Activated T-cell treated with anti-CD3 and anti-CD28 coated beads, Interleukin-2, amount 50 U/mL, for 1 hour (primary cell): ENCODE measurements around the gene DGCR6L.
A peak's percentile ranks its signal among the peaks of the same experiment; 100 is the strongest.
"Not testable (repeated sequence)": the region's sequence is repeated elsewhere in the genome, so short reads cannot be mapped to it uniquely, and the experiment has no call there.

ENCODE experiments used
- DNase-seq: peaks from one replicate; pipeline ENCODE4 v3.0.0-alpha.2; 2020

The DGCR6L gene

DNA sequence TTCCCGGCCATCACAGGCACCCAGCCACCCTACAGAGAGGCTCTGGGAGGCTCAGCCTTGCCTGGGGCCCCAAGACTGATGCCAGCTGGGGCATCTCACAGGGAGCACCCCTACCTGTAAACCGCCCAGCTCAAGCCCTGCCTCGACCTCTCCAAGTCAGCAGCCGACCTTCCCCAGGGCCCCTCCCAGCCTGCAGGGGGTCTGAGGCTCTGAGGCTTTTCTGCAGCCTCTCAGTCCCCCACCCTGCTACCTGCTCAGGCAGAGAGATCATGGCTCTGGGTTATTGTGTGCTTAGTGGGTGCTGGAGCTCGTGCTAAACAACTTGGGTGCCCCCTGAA, 28.6 kb downstream of the DGCR6L start:
- no peak for DNase-seq

DNA sequence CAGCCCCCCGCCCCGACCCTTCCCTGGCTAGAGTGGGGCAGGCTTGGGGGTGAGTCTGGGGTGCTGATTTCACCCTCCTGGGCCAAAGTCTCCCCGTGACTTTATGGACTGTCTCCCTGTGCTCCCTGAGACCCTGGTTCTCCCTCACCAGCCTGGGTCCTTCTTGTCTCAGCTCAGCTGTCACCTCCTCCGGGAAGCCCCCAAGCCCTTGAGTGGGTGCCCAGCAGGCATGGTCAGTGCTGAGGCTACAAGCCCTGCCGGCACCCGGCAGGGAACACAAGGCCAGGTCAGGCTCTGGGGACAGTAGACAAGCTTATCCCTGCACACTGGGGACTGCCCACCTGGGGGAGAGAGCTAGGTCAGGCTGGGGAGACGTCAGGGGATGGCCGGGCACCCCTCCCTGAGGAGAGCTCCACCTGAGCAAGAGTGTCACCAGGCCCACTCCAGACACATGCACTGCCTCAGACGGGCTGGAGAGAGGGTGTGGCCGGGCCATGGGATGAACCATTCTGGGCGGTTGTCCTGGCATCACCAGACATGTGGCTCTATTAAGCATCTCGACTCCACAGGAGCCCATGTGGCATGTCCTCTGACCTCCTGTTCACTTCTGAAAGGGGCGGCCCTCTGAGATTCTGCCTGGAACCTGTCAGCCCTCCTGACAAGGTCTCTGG, 29.1 kb downstream of the DGCR6L start:
- no peak for DNase-seq

DNA sequence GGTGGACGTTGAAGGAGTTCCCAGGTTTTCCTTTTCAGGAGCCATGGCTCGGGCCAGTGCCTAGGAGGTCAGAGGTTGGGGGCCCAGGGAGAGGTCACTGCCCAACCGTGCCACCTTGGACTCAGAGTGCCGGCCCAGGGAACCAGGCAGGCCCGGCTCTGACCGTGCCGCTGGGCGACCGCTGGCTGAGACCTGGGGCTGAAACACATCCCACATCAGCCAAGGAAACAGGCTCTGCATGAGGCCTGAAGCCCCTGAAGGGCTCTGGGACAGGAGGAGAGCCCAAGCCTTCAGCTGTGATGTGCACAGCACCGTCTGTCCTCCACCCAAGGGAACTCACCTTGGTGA, 29.8 kb downstream of the DGCR6L start:
- no peak for DNase-seq

DNA sequence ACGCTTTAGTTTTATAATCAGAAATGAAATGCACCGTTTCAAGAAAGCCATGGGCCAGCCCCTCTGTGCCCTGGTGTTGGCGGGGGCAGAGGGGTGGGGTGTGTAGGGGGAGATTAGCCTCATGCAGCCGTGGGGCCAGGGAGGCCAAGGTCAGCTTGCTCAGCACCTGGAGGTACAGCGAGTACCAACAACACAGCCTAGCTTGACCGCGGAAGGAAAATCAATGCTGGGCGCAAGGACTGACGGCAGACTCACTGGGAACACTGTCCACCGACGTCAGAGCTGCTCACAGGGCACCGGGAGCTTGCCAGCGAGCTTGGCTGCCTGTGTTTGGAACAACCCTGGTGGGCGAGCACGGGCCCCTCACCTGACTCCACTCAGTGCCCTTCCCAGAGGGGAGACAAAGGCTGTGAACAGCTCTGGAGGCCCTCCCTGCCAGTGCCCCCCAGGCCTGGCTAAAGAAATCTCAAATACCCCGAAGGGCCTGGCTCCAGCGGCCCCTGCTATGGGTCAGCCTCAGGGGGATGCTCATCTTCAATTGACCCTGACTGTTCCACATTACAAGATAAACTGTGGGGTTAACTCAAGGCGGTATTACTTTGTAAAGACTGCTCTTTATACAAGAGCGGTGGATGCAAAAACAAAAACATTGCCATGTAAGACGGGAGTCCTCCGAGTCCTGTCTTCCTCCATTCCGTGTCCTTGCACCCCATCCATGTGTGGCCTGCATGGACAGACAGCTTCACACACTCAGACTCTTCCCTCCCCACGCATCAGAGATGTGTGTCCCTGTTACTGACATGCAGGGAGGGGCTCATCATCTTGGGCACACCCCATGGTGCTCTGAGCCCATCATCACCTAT, 30.4 kb downstream of the DGCR6L start:
- DNase-seq: not testable (repeated sequence)

DNA sequence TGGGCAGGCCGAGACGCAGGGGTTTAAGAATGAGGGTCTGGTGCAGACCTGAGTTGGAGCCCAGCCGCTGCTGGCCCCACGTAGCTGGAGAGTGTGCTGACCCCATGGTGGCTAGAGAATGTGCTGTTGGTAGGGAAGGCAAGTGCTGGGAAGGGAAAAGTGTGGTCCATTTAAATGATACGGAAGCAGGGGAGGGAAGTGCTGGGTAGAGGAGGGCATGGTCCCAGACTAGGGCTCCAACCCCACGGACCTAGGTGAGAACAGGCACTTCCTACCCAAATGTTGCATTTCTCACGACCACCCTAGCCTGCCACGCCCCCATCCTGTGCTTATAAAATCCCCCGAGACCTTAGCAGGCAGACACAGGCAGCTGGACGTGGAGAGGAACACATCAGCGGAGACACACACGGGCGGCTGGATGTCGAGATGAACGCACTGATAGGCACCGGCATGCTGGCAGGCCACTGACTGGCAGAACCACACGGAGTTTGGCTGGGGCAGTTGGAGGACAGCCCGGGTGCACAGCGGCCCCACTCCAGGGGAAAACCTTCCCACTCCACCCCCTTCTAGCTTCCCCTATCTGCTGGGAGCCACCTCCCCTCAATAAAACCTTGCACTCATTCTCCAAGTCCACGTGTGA, 33.0 kb downstream of the DGCR6L start:
- DNase-seq: not testable (repeated sequence)

DNA sequence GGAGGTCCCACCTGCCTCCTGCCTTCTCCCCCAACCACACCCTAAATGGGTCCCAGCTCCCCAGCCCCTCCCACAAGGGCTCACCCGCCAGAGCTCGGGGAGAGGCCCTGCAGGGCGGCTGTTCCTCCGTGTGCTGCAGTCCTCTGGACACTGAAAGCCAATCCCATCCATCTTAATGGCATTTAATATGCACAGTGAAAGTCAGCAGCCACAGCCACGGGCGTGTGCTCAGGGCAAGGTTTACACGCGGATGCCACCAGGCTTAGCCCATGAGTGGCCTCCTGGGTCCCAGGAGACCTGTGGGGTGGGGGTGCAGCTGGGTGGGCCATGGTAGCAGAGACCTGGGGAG, 33.6 kb downstream of the DGCR6L start:
- not testable (repeated sequence) for DNase-seq

DNA sequence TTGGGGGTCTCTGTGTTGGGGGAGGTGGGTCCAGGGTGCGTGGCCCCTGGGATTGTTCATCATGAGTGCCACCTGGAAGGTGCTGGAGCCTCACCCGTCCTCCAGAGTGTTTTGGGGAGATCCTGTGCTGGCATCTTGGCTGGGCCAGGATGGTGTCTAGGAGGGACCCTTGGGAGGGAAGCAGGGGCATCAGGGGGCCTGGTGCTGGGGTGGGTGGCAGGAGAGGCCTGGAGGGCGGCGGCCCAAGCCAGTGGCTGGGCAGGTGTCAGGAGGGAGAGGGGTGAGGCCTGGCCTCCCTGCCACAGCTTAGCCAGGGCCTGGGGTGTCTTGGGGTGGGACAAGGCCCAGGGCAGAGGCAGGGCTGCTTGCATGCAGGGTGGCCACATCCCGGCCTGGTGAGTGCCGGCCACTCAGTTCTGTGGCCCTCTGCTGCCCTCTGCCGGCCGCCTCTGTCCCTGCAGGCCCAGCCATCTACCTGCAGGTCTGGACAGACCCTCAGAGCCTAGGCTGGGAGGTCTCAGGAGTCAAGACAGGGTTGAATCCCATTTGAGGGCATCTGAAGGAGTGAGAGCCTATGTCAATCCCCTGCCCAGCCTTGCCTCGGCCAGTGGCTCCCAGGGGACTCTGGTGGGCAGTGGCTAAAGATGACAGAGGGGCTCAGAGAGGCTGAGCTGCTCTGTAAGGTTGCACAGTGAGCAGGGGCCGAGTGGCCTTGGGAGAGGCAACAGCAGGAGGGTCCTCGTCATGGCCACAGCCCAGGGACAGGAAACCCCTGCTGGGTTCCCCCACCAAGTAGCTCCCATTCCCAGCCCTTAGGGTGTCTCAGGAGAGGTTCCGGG, 34.2 kb downstream of the DGCR6L start:
- DNase-seq: peak; percentile 81

DNA sequence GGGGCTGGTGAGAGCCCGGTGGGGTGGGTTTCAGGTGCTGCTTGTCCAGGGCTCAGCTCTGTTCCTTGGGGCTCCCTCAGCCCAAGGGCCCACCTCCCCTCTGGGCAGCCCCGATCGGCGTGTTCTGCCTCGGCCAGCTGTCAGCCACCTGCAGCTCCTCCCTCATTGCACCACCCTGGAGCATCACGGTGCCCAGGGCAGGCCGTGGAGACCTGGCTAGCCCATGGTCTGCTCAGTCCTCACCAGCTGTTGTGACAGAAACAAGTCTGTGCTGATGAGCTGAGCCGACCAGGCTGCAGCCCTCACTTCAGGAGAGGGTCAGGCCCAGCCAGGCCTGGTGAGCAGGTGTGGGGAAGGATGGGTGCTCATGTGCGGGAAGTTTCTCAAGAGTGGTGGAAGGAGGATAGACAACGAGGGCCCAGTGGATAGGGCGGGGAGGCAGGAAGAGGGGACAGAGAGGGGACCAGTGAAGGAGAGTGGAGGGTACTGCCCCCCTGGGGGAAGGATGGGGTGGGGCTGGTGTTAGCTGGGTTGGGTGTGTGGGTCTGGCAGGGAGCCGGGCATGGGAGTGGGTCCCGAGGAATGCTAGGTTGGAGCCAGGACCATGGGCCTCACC, 35.3 kb downstream of the DGCR6L start:
- no peak for DNase-seq

DNA sequence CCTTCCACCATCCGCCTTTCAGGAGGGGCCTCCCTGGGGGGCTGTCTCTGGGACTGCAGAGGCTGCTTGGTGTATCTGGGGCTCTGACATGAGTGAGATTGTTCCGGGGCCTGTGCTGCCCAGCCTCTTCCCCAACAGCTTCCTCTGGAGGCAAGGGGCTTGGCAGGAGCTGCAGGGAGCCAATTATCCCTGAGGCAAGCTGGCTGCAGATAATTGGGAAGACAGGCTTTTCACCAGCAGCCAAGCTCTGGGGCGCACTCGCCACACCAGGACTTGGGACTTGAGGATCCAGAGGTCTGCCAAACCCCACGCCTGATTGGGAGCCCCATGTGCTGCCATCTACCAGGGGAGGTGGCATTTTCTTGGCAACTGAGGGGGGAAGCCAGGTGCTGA, 36.2 kb downstream of the DGCR6L start:
- no peak for DNase-seq

DNA sequence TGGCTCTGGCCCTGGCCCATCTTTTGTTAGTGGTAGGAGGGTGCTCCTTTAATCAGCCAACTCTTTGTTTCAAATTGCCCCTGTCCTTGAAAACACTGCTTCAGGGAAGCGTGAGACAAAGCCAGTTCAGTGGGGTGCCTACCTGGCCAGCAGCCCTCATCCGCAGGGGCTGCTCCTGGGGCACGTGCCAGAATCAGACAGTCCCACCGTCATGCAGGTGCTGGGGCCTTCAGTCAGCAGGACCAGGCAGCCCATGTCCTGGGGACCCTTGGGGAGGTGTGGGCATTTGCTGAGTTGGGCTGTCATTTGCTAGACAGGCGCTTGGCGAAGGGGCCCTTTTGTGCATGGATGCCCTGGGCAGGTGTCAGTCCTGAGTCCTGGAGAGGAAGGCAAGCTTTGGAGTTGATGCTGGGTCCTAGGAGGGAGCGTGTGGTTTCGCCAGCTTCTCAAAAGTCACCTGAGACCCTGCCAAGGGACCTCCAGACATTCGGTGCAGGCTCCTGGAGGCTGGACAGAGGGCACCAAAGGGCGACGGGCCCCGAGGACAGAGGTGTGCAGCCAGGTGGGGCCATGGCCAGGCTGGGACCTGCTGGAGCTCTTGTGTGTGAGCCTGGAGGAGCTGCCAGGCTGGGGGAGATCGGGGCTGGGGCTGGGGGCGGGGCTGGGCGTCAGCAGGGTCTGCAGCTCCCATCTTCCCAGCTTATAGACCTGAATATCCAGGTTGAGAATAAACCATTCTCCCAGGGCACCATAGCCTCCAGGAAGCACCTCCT, 36.8 kb downstream of the DGCR6L start:
- no peak for DNase-seq

DNA sequence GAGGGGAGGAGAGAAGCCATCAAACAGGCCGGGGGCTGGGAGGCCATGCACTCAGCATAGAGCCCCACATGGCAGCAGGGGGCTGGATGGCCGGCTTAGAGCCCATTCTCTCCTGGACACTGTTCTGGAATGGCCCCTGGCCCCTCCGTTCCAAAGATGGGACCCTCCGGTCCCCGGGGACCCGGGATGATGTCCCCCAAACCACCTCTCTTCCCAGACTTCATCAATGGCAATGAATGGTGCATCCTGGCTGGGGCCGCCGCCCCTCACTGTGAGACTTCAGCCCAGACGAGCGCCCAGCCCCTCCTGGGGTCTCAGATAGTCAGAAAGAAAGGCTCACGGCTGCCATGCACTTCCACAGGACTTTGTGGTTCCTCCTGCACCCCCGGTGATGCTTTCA, 38.0 kb downstream of the DGCR6L start:
- DNase-seq: no peak

DNA sequence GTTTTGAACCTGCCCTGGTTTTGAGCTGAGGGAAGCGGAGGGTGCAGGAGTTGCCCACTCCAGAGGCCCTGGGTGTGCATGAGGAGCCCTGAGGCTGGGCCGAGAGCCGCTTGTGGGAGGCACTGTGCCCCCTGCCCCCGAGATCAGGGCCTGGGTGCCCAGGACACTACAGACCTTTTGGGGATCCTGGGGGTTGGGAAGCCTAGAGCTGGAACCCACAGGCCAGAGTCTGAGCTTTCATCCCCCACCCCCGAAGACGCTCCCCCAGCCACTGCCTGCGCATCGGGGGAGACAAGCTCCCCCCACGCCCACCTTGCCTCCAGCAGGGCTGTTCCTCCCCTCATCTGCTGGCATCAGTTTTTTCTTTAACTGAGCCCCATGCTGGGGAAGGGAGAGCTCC, 38.4 kb downstream of the DGCR6L start:
- not testable (repeated sequence) for DNase-seq

DNA sequence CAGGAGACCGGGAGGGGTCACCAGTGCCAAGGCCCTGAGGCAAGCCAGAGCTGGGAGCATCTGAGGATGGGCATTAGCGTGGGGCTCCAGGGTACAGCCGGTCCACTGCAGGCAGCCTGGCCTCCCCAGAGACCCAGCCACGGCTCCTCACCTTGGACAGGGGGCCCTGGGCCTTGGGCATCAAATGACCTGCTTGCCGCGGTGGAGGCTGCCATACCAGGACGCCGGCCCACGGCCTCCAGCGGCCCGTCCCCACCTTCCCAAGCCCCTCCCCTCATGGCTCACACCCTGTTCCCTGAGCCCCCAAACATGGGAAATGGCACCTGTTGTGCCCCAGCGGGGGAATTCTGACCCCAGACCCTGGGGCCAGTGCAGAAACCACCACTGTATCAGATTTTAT, 39.0 kb downstream of the DGCR6L start:
- no peak for DNase-seq

DNA sequence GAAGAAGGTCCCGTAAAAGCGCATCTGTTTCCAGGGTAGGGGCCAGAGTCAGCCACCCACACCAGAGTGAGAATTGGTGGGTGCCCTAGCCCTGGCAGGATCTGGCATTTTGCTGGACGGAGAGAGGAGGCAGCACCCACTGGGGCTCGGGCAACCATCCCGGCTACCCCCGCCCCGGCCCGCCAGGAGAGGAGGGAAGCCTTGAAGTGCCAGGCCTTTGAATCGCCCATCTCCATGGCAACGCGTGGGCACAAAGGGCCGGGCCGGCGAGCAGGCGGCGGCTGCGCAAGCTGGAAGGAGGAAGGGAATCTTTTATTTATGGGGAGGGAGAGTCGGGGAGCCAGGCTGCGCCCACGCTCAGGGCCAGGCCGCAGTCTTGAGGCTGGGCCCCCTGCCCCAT, 39.7 kb downstream of the DGCR6L start:
- not testable (repeated sequence) for DNase-seq

DNA sequence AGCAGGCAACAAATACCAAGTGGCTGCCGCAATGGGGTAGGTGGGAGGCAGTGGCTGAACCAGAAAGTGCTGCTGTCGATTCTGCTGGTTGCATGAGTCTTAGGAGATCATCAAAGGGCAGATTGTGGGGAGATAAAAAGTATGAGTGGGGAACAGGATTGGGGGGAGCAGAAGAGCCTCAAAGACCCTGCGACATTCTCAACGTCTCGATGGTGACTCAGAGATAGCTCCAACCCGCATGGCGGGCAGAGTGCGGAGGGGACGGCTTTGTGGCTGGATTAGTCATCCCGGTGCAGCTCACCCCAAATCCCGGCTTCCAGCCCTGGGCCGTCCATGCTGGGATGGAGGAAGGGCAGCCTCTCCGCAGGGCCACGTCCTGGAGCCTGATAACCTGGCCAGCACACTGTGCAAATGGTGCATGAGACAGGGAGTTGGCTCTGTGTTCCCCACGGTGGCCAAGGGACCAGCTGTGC, 40.2 kb downstream of the DGCR6L start:
- DNase-seq: no peak

DNA sequence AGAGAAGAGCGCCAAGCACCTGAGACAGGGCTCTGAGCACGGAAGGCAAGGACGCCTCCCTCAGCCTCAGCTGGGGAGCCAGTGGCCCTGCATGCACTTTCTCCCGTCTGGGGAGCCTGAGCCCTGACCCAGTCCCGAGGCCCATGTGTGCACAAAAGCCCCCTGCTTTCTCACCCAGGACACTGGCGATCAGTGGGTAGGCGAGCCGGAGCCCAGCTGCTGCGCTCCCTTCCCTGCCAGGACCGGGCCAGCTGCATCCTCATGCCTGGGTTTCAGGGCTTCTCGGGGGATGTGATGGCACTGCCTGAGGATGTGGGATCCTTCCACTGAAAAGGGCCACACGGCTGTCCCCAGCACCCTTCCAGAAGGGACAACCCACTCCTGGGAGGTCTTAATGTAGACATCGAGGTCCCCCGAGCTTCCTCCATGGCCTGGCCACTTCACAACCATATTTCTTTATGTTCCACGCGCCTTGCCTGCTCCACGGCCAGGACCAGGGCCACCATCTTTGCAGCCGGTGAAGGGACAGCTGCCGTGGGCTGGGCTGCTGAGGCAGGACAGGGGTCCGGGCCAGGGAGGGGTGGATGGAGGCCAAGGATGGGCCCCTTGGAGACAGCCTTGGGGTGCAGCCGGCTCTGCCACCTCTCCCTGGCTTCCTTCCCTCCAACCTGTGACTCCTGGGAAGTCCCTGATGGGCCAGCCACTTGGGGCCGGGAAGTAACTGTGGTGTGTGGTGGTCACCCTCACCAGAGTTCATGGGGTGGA, 41.0 kb downstream of the DGCR6L start:
- DNase-seq: not testable (repeated sequence)

DNA sequence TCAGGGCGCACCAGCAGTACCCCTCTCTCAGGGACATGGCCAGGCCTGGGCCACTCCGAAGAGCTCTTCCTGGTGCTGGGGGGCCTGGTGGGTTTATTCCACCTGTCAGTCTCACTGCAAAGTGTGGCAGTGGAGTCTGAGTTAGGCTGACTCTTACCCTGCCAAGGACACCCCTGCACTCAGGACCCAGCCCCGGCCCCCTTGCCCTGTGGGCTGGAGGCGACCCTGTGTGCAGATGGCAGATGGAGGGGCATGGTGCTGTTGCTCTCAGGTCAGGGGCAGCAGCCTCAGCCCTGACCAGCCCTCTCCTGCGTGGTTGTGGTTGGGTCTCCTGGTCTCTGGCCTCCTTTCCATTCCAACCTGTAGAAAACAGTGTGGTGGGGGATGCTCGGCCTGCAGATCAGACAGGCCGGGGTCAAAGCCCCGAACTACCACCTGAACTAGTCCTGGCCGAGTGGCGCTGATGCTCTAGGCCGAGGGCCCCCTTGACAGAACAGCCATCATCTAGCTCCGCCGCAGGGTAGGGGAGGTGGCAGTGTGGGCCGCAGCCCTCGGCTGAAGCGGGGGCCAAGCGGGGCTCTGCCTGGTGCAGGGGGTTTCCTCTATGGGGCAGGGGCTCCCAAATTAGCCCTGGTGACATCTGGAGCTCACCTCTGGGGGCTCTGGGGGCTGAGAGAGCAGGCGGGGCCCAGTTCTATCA, 41.8 kb downstream of the DGCR6L start:
- not testable (repeated sequence) for DNase-seq

DNA sequence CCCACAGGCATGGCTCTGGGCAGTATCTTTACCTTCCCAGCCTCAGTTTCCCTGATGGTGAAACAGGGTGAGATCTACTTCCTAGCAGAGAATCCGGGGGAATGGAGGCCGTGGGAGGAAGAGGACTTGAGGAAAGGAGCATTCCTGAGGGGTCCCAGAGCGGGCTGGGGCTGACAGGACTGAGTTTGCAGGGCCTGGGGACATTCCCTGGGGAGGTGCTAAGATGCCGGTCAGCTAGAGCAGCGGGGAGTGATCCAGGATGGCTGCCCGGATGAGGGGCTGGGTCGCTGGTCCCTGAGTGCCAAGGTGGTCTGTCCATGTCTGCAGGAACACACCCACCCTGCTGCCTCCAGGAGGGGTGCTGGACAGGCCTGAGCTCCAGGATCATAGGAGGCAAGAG, 43.4 kb downstream of the DGCR6L start:
- DNase-seq: no peak

DNA sequence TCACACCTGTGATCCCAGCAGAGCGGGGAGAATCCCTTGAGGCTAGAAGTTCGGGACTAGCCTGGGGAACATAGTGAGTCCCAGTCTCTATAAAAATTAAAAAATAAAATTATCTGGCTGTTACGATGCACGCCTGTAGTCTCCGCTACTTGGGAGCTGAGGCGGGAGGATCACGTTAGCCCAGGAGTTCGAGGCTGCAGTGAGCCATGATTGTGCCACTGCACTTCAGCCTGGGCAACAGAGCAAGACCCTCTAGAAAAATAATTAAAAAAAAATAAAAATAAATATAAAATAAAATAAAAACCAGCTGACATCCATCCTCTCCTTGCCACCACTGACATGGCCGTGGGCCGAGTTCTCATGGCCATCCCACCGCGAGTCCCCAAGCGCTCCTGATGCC, 44.0 kb downstream of the DGCR6L start:
- no peak for DNase-seq

DNA sequence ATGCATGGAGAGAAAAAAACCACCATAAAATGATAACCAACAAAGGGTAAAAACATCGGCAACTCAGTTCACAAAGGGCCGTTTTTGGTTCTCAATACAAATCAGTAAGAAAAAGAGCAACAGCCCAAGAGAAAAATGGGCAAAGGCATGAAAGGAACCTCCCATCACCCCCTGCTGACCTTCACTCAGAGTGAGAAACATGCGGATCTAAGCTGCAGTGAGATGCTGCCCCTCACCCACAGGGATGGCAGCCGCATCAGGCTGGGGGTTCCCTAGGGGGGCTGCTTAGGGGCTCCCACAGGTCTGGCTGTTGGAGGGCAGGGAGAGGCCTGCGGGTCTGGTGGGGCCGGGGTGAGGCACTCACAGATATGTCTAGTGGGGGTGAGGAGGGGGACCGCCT, 44.5 kb downstream of the DGCR6L start:
- not testable (repeated sequence) for DNase-seq
